Activated naive CD4-positive, alpha-beta T cell treated with anti-CD3 and anti-CD28 coated beads for 36 hours (primary cell): ENCODE data around the gene UBA6. TPM values are rescaled to one million over a fixed set of nuclear protein-coding genes. Genes with fewer than 3 reads are reported as not detected.
"Not testable (repeated sequence)": the region's sequence is repeated elsewhere in the genome, so short reads cannot be mapped to it uniquely, and the experiment has no call there.

Experiments
- CTCF ChIA-PET: fragments of 350-600 bp; sonication (Branson Sonifier 250); formaldehyde crosslinking; loops from one replicate; lab custom pipeline; 2021; ENCODE audit warnings: antibody characterized with exemption; lab: Charles Lee
- DNase-seq: peaks from one replicate; pipeline ENCODE4 v3.0.0-alpha.2; 2020
- H3K27ac Mint-ChIP-seq: one replicate; pipeline ENCODE4 v1.8.0; 2021; ENCODE audit warnings: mild to moderate bottlenecking, mixed read lengths
- H3K27me3 Mint-ChIP-seq: one replicate; pipeline ENCODE4 v1.8.0; 2021; ENCODE audit warnings: low read depth, mixed read lengths
- H3K36me3 Mint-ChIP-seq: one replicate; pipeline ENCODE4 v1.8.0; 2021; ENCODE audit warnings: low read depth, mixed read lengths
- H3K4me1 Mint-ChIP-seq: one replicate; pipeline ENCODE4 v1.8.0; 2021; ENCODE audit warnings: low read depth, mixed read lengths
- H3K4me3 Mint-ChIP-seq: one replicate; pipeline ENCODE4 v1.8.0; 2021; ENCODE audit warnings: mild to moderate bottlenecking, moderate library complexity, mixed read lengths
- H3K9me3 Mint-ChIP-seq: one replicate; pipeline ENCODE4 v1.8.0; 2021; ENCODE audit warnings: mixed read lengths
- intact Hi-C: fragments of 100-400 bp; cut with micrococcal nuclease; formaldehyde crosslinking; loops from one replicate; pipeline ENCODE4 v1.15.1; 2023
- total RNA-seq, 2 experiments: library from RNA; stranded (reverse); gene quantifications; one replicate each; pipeline ENCODE4 v1.2.3, GENCODE V29; 2021

Gene UBA6
- total RNA-seq, 2 experiments from 2014 or later, result 71.6 to 79.5 TPM

DNA sequence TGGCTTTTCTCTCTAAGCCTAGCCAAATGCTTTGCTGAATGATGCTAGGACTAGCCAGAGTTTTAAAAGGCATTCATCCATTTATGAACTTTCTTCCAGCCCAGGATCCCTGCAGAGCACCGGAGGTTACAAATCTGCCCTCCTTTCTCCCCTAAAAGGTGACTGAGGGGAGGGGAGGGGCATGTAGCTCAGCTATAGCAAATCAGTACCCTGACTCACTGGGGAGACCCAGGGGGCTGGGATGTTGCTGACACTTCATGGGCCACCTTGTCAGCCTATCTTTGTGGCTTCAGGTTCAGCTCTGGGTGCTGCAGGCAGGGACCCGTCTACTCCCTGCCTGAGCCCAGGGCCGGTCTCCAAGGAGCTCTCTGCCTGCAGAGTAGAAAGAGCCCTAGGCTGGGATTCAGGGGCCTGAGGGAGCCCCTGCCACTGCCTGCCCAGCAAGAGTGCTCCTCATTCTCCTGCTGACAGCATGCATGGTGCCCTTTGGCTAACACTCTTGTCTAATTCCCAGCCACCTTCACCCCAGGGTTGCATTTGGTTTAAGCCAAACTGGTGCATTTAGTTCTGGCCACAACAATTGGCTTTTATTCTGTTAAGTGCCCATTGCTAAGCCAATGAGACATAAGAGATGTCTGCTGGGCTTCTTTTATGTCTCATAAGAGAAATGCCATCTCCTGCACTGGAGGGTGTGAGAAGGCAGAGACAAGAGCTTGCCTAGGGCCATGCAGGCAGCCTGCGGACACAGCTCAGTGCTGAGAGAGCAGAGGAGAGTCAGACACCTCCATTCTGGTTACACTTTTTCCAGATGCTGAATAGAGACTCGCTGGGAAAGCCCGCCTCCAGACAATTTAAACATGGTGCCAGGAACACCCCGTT, 11.9 kb upstream of the UBA6 start:
- intact Hi-C loops, result no loop called here
- no peaks in the 10 kb centered on the region for H3K9me3 Mint-ChIP-seq
- H3K27me3 Mint-ChIP-seq, result no peaks in the 10 kb centered on the region
- CTCF ChIA-PET, result interaction anchor here (1.3 kb wide), 1 partner anchor 12 kb away, joined by 3 read pairs; the partner anchor contains the start of gene UBA6
- DNase-seq, result no peak
- H3K27ac Mint-ChIP-seq, result no peak overlapping the region
- peaks cover 23% of the 10 kb centered on the region for H3K36me3 Mint-ChIP-seq
- H3K4me3 Mint-ChIP-seq, result no peak overlapping the region
- H3K4me1 Mint-ChIP-seq, result peaks cover 35% of the 10 kb centered on the region

GRCh38 chr4:67712000-67712625, 11.2 kb upstream of the UBA6 start:
- peaks cover 24% of the 10 kb centered on the region for H3K36me3 Mint-ChIP-seq
- H3K27me3 Mint-ChIP-seq, result no peaks in the 10 kb centered on the region
- no peak for DNase-seq
- no peak overlapping the region for H3K27ac Mint-ChIP-seq
- no peaks in the 10 kb centered on the region for H3K9me3 Mint-ChIP-seq
- H3K4me3 Mint-ChIP-seq, result no peak overlapping the region
- CTCF ChIA-PET, result interaction anchor here (1.3 kb wide), 1 partner anchor 11 kb away, joined by 3 read pairs; the partner anchor contains the start of gene UBA6
- peaks cover 35% of the 10 kb centered on the region for H3K4me1 Mint-ChIP-seq
- intact Hi-C loops, result no loop called here

DNA sequence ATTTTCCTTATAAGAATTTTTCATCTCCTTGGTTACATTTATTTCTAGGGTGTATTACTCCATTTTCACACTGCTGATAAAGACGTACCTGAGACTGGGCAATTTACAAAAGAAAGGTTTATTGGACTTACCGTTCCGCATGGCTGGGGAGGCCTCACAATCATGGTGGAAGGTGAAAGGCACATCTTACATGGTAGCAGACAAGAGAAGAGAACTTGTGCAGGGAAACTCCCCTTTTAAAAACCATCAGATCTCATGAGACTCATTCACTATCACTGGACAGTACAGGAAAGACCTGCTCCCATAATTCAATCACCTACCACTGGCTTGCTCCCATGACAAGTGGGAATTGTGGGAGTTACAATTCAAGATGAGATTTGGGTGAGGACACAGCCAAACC, 5.7 kb upstream of the UBA6 start:
- Mint-ChIP-seq H3K9me3 (peaks cover 10% of the 10 kb centered on the region), H3K36me3 (peaks cover 32% of the 10 kb centered on the region), H3K4me1 (peaks cover 41% of the 10 kb centered on the region)
- H3K4me3 Mint-ChIP-seq, H3K27ac Mint-ChIP-seq, intact Hi-C loops, CTCF ChIA-PET, DNase-seq, H3K27me3 Mint-ChIP-seq: not testable (repeated sequence)

DNA sequence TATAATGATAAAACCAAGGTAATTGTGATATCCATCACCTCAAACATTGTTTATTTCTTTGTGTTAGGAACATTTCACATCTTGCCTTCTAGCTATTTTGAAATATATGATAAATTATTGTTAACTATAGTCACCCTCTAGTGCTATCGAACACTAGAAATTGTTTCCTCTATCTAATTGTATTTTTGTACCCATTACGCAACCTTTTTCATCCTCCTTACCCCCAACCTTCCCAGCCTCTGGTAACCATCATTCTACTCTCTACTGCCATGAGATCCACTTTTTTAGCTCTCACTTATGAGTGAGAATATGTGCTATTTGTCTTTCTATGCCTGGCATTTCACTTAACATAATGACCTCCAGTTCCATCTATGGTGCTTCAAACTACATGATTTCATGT, 3.9 kb upstream of the UBA6 start:
- CTCF ChIA-PET, result no interaction called here
- H3K4me3 Mint-ChIP-seq, result no peak overlapping the region
- DNase-seq, result no peak

GRCh38 chr4:67702166-67702565, 1.2 kb upstream of the UBA6 start:
- no peak for DNase-seq
- H3K4me1 Mint-ChIP-seq, result peaks cover 50% of the 10 kb centered on the region
- H3K36me3 Mint-ChIP-seq, result peaks cover 23% of the 10 kb centered on the region
- no peak overlapping the region for H3K27ac Mint-ChIP-seq
- no peaks in the 10 kb centered on the region for H3K27me3 Mint-ChIP-seq
- peaks cover 10% of the 10 kb centered on the region for H3K9me3 Mint-ChIP-seq
- H3K4me3 Mint-ChIP-seq, result peak overlapping the region; percentile 91
- CTCF ChIA-PET, result interaction anchor here (1.5 to 1.7 kb wide), 2 partner anchors 15 to 44 kb away, joined by 3 to 6 read pairs; no protein-coding TSS in a partner anchor
- intact Hi-C loops, result loop anchor here (5.0 kb wide), 1 partner anchor 545 kb away; the partner anchor contains the start of gene TMPRSS11B

More for the DNA sequence above, 3.9 kb upstream of the UBA6 start:
- intact Hi-C loops, result loop anchor here (5.0 kb wide), 1 partner anchor 542 kb away; the partner anchor contains the start of gene TMPRSS11B
- peaks cover 10% of the 10 kb centered on the region for H3K9me3 Mint-ChIP-seq
- peaks cover 40% of the 10 kb centered on the region for H3K4me1 Mint-ChIP-seq
- H3K36me3 Mint-ChIP-seq, result peaks cover 32% of the 10 kb centered on the region
- no peak overlapping the region for H3K27ac Mint-ChIP-seq
- H3K27me3 Mint-ChIP-seq, result no peaks in the 10 kb centered on the region

DNA sequence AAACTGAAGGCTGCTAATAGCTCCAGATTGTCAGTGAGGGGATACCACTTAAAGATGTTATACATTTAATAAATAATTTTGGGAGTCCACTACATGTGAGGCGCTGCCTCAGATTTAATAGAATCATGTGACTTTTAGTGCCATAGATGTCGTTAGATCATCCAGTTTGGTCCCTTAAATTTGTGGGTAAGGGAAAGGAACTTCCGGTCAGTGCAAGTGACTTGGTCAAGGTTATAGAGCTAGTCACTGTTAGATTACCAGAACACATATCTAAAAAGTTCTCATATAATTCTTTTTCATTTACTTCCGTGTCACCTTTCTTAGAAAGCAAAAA, 529 bp upstream of the UBA6 start:
- Mint-ChIP-seq H3K27ac (peak overlapping the region; percentile 96), H3K36me3 (peaks cover 20% of the 10 kb centered on the region), H3K4me1 (peaks cover 50% of the 10 kb centered on the region), H3K4me3 (peak overlapping the region; percentile 91), H3K9me3 (peaks cover 7% of the 10 kb centered on the region), H3K27me3 (no peaks in the 10 kb centered on the region)
- no peak for DNase-seq
- intact Hi-C loops, result loop anchor here (1.0 to 5.0 kb wide), 9 partner anchors 13 to 649 kb away; partner anchors contain the start of genes CENPC, STAP1, TMPRSS11B and YTHDC1
- CTCF ChIA-PET, result interaction anchor here (0.9 to 1.7 kb wide), 3 partner anchors 11 to 45 kb away, joined by 3 to 6 read pairs (median 3); no protein-coding TSS in a partner anchor

DNA sequence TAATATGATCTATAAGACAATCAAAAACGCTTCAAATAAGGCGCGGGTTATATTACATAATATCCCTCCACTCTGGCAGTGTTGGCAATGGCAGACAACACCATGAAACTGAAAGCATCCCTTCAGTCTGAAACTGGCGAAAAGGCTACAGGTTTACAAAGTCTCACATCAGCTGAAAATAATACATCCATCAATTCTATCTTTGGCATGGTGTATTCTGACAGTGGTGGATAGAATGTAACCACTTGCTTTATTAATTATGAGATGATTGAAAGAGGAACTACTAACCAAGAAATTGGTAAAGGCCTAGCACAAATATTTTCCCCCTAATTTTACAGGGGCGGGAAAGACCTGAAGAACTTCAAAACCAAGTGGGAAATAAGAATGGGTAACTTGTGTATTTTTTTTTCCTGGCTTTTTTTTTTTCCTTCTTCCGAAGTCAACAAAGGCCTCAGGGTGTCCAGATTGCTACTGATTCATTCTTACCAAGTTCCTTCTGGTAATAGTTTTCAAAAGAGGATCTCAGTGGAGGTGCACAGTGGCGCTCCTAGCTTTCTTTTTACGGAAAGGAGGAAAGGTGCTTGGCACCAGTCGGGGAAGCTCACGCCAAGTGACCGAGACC, 728 bp downstream of the UBA6 start:
- Mint-ChIP-seq H3K36me3 (peaks cover 11% of the 10 kb centered on the region), H3K4me3 (peak overlapping the region; percentile 91), H3K9me3 (no peaks in the 10 kb centered on the region), H3K27me3 (no peaks in the 10 kb centered on the region), H3K4me1 (peaks cover 44% of the 10 kb centered on the region), H3K27ac (peak overlapping the region; percentile 96)
- intact Hi-C loops, result loop anchor here (2.0 to 5.0 kb wide), 3 partner anchors 141 to 651 kb away; partner anchors contain the start of genes STAP1, TMPRSS11B and YTHDC1
- peak; percentile 23 for DNase-seq
- CTCF ChIA-PET, result interaction anchor here (0.6 to 1.5 kb wide), 7 partner anchors 12 to 157 kb away, joined by 3 to 6 read pairs (median 4); no protein-coding TSS in a partner anchor

- Mint-ChIP-seq H3K4me3 (peak overlapping the region; percentile 91), H3K27ac (no peak overlapping the region), H3K27me3 (no peaks in the 10 kb centered on the region), H3K4me1 (peaks cover 42% of the 10 kb centered on the region), H3K36me3 (peaks cover 10% of the 10 kb centered on the region), H3K9me3 (no peaks in the 10 kb centered on the region)
- CTCF ChIA-PET, result interaction anchor here (0.6 to 1.4 kb wide), 6 partner anchors 14 to 156 kb away, joined by 3 to 6 read pairs (median 4); no protein-coding TSS in a partner anchor
- no peak for DNase-seq
- intact Hi-C loops, result loop anchor here (2.0 to 5.0 kb wide), 3 partner anchors 141 to 651 kb away; partner anchors contain the start of genes STAP1, TMPRSS11B and YTHDC1
Observed at GRCh38 chr4:67699603-67700002, 1.4 kb downstream of the UBA6 start.

GRCh38 chr4:67697860-67698687, 2.9 kb downstream of the UBA6 start:
- no peak for DNase-seq
- no peak overlapping the region for H3K27ac Mint-ChIP-seq
- no peaks in the 10 kb centered on the region for H3K27me3 Mint-ChIP-seq
- H3K9me3 Mint-ChIP-seq, result peaks cover under 1% of the 10 kb centered on the region
- intact Hi-C loops, result no loop called here
- peaks cover 13% of the 10 kb centered on the region for H3K36me3 Mint-ChIP-seq
- no peak overlapping the region for H3K4me3 Mint-ChIP-seq
- CTCF ChIA-PET, result interaction anchor here (0.8 to 0.9 kb wide), 2 partner anchors 15 to 26 kb away, joined by 3 read pairs; no protein-coding TSS in a partner anchor
- H3K4me1 Mint-ChIP-seq, result peaks cover 32% of the 10 kb centered on the region

DNA sequence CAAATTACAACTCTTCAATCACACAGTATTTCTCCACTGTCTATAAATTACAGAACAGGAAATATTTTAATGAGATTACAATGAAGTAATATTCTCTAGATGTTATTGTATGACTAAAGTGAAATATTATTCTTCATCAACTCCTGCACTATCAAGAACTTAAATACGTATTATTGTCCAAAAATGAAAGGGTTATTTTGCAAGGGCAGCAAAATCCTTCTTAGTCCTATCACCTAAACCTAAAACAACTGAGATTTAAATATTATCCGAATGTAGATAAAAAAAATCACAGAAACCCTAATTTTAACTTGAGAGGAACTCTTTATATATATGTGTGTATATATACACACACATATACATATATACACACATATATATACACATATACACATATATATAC, 4.9 kb downstream of the UBA6 start:
- Mint-ChIP-seq H3K9me3 (peaks cover 8% of the 10 kb centered on the region), H3K27me3 (no peaks in the 10 kb centered on the region), H3K4me1 (peaks cover 29% of the 10 kb centered on the region), H3K36me3 (peaks cover 32% of the 10 kb centered on the region), H3K27ac (no peak overlapping the region), H3K4me3 (no peak overlapping the region)
- CTCF ChIA-PET, result no interaction called here
- DNase-seq, result no peak
- intact Hi-C loops, result no loop called here

DNA sequence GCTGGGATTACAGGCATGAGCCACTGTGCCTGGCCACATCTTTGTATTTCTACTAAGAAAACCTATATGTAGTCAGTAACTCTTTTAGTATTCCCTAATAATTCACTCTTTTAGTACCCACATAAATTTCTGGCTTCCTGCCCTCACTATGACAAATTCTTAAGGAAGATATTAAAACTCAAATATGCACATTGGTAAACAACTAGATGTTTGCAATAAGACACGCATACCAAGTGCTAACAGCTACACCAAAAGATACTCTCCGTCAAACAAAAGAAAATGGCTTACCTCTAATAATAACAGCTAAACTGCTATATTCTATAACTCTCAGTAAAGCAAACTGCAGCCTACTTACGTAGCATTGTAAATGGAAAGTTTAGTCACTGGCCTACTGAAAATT, 6.3 kb downstream of the UBA6 start:
- CTCF ChIA-PET, result interaction anchor here (1.2 kb wide), 1 partner anchor 52 kb away, joined by 3 read pairs; no protein-coding TSS in a partner anchor
- peaks cover 8% of the 10 kb centered on the region for H3K9me3 Mint-ChIP-seq
- intact Hi-C loops, result no loop called here
- peaks cover 35% of the 10 kb centered on the region for H3K4me1 Mint-ChIP-seq
- H3K27me3 Mint-ChIP-seq, result no peaks in the 10 kb centered on the region
- no peak overlapping the region for H3K27ac Mint-ChIP-seq
- H3K36me3 Mint-ChIP-seq, result peaks cover 40% of the 10 kb centered on the region
- DNase-seq, result no peak
- H3K4me3 Mint-ChIP-seq, result no peak overlapping the region
